Measurements from ENCODE around the gene VIPR2. TPM values are rescaled to one million over a fixed set of nuclear protein-coding genes. Genes with fewer than 3 reads are reported as not detected.

Gene VIPR2
- total and polyA plus RNA-seq, 5 experiments from 2014 or later = 0.17 to 0.62 (median 0.24) TPM; not detected in 1

DNA sequence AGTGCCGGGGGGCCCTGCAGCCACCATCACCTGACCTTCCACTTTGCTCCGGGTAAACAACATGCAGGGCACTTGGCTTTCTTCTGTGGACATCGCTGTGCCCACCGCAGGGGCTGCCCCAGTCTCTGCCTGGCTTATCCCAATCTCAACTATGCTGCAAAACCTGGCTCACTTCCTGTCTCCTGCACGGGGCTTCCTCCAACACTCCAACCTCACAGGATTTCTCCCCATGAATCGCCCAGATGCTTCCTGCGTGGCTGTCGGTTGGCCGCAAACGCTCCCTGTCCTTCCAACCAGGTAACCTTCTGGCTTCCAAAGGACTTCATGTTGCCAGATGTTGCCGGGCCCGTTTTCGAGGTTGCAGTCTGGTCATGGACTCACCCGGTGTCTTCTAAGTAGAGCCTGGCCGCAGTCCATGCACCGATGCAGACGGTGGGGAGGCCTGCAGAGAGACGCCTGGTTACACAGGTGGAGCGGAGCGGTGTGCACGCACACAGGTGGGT, 109.0 kb downstream of the VIPR2 start:
- no peaks in the 10 kb centered on the region for H3K36me3 Mint-ChIP-seq
- no peak overlapping the region for H3K27ac Mint-ChIP-seq
- H3K27me3 Mint-ChIP-seq = peaks cover 5 to 33% (median 15%) of the 10 kb centered on the region in 5 donors
- ATAC-seq (no peak), DNase-seq (peak in 1 of 10 donors; percentile 5)
- no peak overlapping the region for H3K4me3 Mint-ChIP-seq
- POLR2A ChIA-PET = no interaction called here
- H3K4me1 Mint-ChIP-seq = peaks cover 2 to 6% (median 4%) of the 10 kb centered on the region in 4 donors
- no peaks in the 10 kb centered on the region for H3K9me3 Mint-ChIP-seq

GRCh38 chr7:159034988-159035387, 109.7 kb downstream of the VIPR2 start:
- Mint-ChIP-seq H3K4me3 (no peak overlapping the region), H3K36me3 (no peaks in the 10 kb centered on the region), H3K27ac (no peak overlapping the region), H3K27me3 (peaks cover 5 to 33% (median 18%) of the 10 kb centered on the region in 5 donors), H3K9me3 (no peaks in the 10 kb centered on the region), H3K4me1 (peaks cover 2 to 11% (median 4%) of the 10 kb centered on the region in 4 donors)
- ATAC-seq (no peak), DNase-seq (peak in 1 of 10 donors; percentile 7)
- POLR2A ChIA-PET = no interaction called here

DNA sequence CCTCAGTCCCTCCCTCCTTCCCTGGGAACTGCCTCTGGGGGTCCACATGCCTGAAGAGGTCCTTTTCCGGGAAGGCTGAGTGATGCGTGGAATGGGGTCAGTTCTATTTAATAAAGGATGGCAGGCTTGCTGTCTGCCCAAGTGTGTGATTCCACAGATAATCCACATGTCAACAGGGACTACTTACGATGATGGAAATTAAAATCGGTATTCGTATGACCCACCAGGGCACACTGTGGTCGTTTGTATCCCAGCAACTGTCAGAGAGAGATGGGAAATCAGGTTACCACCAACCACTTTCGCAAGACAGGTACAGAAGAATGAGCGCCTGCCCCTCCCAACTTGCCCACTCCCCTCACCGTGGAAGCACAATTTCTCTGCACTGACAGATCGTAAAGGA, 110.3 kb downstream of the VIPR2 start:
- POLR2A ChIA-PET = no interaction called here
- H3K36me3 Mint-ChIP-seq = no peaks in the 10 kb centered on the region
- DNase-seq = peak in 1 of 10 donors; percentile 12
- H3K27me3 Mint-ChIP-seq = peaks cover 5 to 32% (median 18%) of the 10 kb centered on the region in 5 donors
- H3K27ac Mint-ChIP-seq = no peak overlapping the region
- peaks cover 2 to 11% (median 4%) of the 10 kb centered on the region in 4 donors for H3K4me1 Mint-ChIP-seq
- no peak for ATAC-seq
- H3K9me3 Mint-ChIP-seq = no peaks in the 10 kb centered on the region
- no peak overlapping the region for H3K4me3 Mint-ChIP-seq

DNA sequence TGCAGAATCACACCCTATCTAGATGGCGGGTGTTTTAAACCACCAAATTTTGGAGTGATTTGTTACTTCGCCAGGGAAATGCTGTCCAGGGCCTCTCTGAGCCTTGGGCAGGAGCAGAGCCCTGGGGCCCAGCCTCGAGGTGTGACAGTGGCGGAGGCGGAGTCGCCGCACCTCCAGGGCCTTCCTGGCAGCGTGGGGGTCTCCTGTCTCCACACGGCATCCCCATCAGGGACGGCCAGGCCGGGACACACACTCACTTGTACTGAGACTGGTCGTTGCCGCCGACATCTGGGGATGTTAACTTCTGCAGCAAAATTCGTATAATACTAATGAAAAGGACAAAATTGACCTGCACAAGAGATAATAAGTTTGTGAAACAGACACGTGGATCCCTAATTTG, 110.7 kb downstream of the VIPR2 start:
- H3K36me3 Mint-ChIP-seq = no peaks in the 10 kb centered on the region
- no peaks in the 10 kb centered on the region for H3K9me3 Mint-ChIP-seq
- H3K27me3 Mint-ChIP-seq = peaks cover 5 to 34% (median 18%) of the 10 kb centered on the region in 5 donors
- ATAC-seq (no peak), DNase-seq (peak in 1 of 10 donors; percentile 14)
- H3K4me1 Mint-ChIP-seq = peaks cover 2 to 11% (median 4%) of the 10 kb centered on the region in 4 donors
- no peak overlapping the region for H3K4me3 Mint-ChIP-seq
- POLR2A ChIA-PET = no interaction called here
- H3K27ac Mint-ChIP-seq = no peak overlapping the region

DNA sequence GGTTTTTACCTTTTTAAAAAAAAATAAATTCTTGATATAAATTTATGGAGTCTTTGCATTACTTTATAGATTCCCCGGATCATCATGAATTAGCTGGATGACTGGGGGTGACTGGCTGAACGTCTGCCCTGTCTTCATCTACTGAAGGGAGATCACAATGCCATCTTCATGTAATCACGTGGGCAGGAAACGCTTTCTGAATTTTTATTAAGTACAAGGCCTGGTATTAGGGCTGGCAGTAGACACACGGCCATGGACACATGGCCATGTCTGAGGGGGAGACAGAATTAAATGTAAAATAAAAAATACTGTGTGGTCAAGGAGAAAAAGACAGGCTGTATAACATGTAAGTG, 111.2 kb downstream of the VIPR2 start:
- DNase-seq (no peak), ATAC-seq (no peak)
- POLR2A ChIA-PET = no interaction called here
- Mint-ChIP-seq H3K27ac (no peak overlapping the region), H3K9me3 (no peaks in the 10 kb centered on the region), H3K36me3 (no peaks in the 10 kb centered on the region), H3K4me3 (no peak overlapping the region), H3K4me1 (peaks cover 2 to 11% (median 4%) of the 10 kb centered on the region in 4 donors), H3K27me3 (peaks cover 6 to 38% (median 18%) of the 10 kb centered on the region in 5 donors)

DNA sequence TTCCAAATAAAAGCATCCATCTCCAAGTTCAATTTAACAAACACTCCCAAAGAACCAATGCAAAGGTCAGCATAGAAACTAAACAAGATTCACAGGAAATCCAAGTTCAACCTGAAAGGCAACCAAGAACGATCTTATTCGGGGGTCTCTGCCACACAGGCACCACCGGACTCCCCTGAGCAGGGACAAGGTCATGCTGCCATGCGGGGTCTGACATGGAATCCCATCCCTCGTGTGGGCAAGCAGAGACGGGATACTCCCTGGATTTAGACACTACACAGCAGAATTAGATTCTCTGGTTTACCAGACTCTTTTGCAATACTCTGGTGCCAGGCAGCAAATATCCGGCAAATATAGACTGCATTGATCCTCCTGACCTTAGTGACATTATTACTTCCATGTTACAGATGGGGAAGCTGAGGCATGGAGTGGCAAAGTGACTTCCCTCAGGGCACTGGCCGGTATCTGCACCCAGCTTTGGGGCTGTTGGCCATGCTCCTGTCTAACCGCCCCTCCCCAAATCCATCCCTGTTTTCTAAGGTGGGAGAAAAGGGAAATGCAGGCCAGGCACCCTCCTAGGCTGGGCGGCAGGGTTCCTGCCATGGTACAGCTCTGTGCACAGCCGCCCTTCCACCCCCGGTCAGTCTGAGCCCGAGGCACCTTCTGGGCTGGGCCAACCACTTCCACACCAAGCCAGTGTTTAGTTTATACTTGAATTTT, 111.8 kb downstream of the VIPR2 start:
- Mint-ChIP-seq H3K27me3 (peaks cover 5 to 41% (median 18%) of the 10 kb centered on the region in 5 donors), H3K27ac (no peak overlapping the region), H3K9me3 (no peaks in the 10 kb centered on the region), H3K4me3 (peak overlapping the region in 2 of 10 donors; percentile 20 to 22), H3K4me1 (peaks cover 2 to 11% (median 4%) of the 10 kb centered on the region in 4 donors), H3K36me3 (no peaks in the 10 kb centered on the region)
- DNase-seq = no peak
- no peak for ATAC-seq
- POLR2A ChIA-PET = no interaction called here

GRCh38 chr7:159032322-159032721, 112.3 kb downstream of the VIPR2 start:
- no peaks in the 10 kb centered on the region for H3K9me3 Mint-ChIP-seq
- H3K4me3 Mint-ChIP-seq = peak overlapping the region in 1 of 10 donors; percentile 20
- no peaks in the 10 kb centered on the region for H3K36me3 Mint-ChIP-seq
- POLR2A ChIA-PET = no interaction called here
- ATAC-seq = no peak
- peak in 1 of 10 donors; percentile 7 for DNase-seq
- no peak overlapping the region for H3K27ac Mint-ChIP-seq
- peaks cover 2 to 11% (median 4%) of the 10 kb centered on the region in 4 donors for H3K4me1 Mint-ChIP-seq
- peaks cover 5 to 41% (median 18%) of the 10 kb centered on the region in 5 donors for H3K27me3 Mint-ChIP-seq

GRCh38 chr7:159031750-159032149, 112.9 kb downstream of the VIPR2 start:
- peaks cover 5 to 43% (median 18%) of the 10 kb centered on the region in 5 donors for H3K27me3 Mint-ChIP-seq
- DNase-seq (no peak), ATAC-seq (no peak)
- H3K4me1 Mint-ChIP-seq = peaks cover 2 to 11% (median 5%) of the 10 kb centered on the region in 4 donors
- H3K27ac Mint-ChIP-seq = no peak overlapping the region
- H3K9me3 Mint-ChIP-seq = no peaks in the 10 kb centered on the region
- POLR2A ChIA-PET = no interaction called here
- no peaks in the 10 kb centered on the region for H3K36me3 Mint-ChIP-seq
- H3K4me3 Mint-ChIP-seq = peak overlapping the region in 1 of 10 donors; percentile 6

DNA sequence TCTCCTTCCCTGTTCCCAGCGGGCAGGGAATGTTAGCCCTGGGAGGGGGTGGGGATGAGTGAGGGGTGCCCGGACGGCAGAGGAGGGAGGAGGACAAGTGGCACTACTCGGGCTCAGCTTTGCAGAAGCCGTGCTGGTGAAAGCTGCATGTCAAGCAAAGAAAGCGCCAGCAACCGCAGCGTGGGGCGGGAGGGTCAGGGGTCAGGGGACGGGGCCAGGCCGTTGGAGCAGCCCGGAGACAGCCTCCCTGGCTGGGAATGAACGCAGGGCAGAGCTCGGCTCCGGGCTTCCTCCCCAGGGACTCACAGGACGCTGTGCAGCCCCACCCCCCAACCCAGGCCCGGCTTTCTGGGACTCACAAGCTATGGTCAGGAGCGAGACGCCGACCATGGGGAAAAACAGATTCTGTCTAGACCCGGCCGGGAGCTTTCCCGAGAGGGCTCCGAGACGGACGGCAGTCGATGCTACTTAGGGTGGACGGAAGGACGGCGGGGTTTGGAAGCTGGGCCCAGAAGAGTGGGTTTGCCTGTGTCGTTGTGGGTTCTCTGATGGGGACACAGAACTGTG, 113.4 kb downstream of the VIPR2 start:
- Mint-ChIP-seq H3K27me3 (peaks cover 5 to 45% (median 18%) of the 10 kb centered on the region in 5 donors), H3K4me3 (peak overlapping the region in 8 of 10 donors; percentile 36 to 78 (median 61)), H3K9me3 (no peaks in the 10 kb centered on the region), H3K27ac (no peak overlapping the region), H3K36me3 (no peaks in the 10 kb centered on the region), H3K4me1 (peaks cover 2 to 11% (median 8%) of the 10 kb centered on the region in 4 donors)
- DNase-seq = peak in 1 of 10 donors; percentile 10
- no peak for ATAC-seq
- POLR2A ChIA-PET = no interaction called here

GRCh38 chr7:159030490-159031134, 114.1 kb downstream of the VIPR2 start:
- no peaks in the 10 kb centered on the region for H3K9me3 Mint-ChIP-seq
- peaks cover 2 to 11% (median 8%) of the 10 kb centered on the region in 4 donors for H3K4me1 Mint-ChIP-seq
- POLR2A ChIA-PET = no interaction called here
- H3K27ac Mint-ChIP-seq = peak overlapping the region in 1 of 10 donors; percentile 13
- ATAC-seq (peak in 1 of 2 donors; percentile 39), DNase-seq (peak in 1 of 10 donors; percentile 17)
- peak overlapping the region; percentile 29 to 78 (median 56) for H3K4me3 Mint-ChIP-seq
- no peaks in the 10 kb centered on the region for H3K36me3 Mint-ChIP-seq
- H3K27me3 Mint-ChIP-seq = peaks cover 7 to 48% (median 17%) of the 10 kb centered on the region in 5 donors

- DNase-seq = peak in 1 of 10 donors; percentile 14
- Mint-ChIP-seq H3K9me3 (no peaks in the 10 kb centered on the region), H3K4me1 (peaks cover 2 to 11% (median 8%) of the 10 kb centered on the region in 4 donors), H3K36me3 (no peaks in the 10 kb centered on the region), H3K4me3 (no peak overlapping the region), H3K27me3 (peaks cover 8 to 63% (median 24%) of the 10 kb centered on the region in 5 donors), H3K27ac (no peak overlapping the region)
- no peak for ATAC-seq
- POLR2A ChIA-PET = no interaction called here
Observed at GRCh38 chr7:159028508-159029401, 115.9 kb downstream of the VIPR2 start.

All from naive thymus-derived CD8-positive, alpha-beta T cell (primary cell).